ENCODE data around the gene LUC7L3.

Gene LUC7L3

DNA sequence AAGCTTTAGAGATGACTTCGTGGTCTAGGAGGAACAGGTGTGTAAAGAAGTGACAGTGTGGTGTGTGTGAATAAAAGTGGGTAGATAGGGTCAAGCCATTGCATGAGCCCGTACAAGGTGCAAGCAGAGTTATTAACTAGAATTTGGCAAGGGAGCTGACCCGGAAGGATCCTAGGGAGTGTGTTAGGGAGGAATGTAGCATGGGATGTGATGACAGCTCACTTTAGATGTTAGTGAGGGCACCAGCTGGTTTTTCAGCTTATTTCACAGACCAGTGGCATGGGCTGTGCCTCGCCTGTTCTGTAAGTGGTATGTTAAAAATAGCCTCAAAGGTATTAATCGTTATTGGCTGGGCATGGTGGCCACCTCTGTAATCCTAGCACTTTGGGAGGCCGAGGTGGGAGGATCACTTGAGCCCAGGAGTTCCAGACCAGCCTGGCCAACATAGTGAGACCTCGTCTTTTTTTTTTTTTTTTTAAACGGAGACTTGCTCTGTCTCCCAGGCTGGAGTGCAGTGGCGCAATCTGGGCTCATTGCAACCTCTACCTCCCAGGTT, 39.7 kb downstream of the LUC7L3 start:
- no peaks in the 10 kb centered on the region for H3K9me3 ChIP-seq (replicated peaks in 1 of 11)

GRCh38 chr17:50762177-50762576, 42.8 kb downstream of the LUC7L3 start:
- H3K36me3 ChIP-seq: no peaks in the 10 kb centered on the region
- peak overlapping the region in 3 of 11 experiments; percentile 78 to 90 (median 89); a peak in 4 of 22 replicates for H3K4me2 ChIP-seq
- no peaks in the 10 kb centered on the region for H3K27me3 ChIP-seq
- H3K4me1 ChIP-seq: peaks cover 31 to 47% (median 39%) of the 10 kb centered on the region in 10 experiments
- H4K20me1 ChIP-seq: no peaks in the 10 kb centered on the region; a peak in 1 of 22 replicates
- H3K9ac ChIP-seq: peak overlapping the region in 1 of 11 experiments; percentile 68; a peak in 1 of 22 replicates
- no peaks in the 10 kb centered on the region for H3K9me3 ChIP-seq (replicated peaks in 1 of 11)
- no peak for TF ChIP-seq Cebpa-rat (IDR thresholded peaks at IDR 0.05)
- no peak overlapping the region for H3K4me3 ChIP-seq
- H3K27ac ChIP-seq: no peak overlapping the region

More for the DNA sequence above, 39.7 kb downstream of the LUC7L3 start:
- Histone ChIP-seq H3K27me3 (no peaks in the 10 kb centered on the region), H3K4me1 (peaks cover 10 to 23% (median 16%) of the 10 kb centered on the region in 10 experiments), H3K4me2 (no peak overlapping the region), H4K20me1 (peaks cover 0 to 17% (median 0%) of the 10 kb centered on the region in 11 experiments; a peak in 6 of 22 replicates), H3K36me3 (peaks cover 22 to 31% (median 26%) of the 10 kb centered on the region in 11 experiments; a peak in 21 of 22 replicates), H3K4me3 (no peak overlapping the region), H3K27ac (no peak overlapping the region), H3K9ac (no peak overlapping the region)
- no peak for TF ChIP-seq Cebpa-rat (IDR thresholded peaks at IDR 0.05)

- Histone ChIP-seq H3K4me3 (no peak overlapping the region), H3K4me2 (peak overlapping the region; percentile 61 to 90 (median 75)), H3K9ac (no peak overlapping the region), H3K27me3 (no peaks in the 10 kb centered on the region), H3K36me3 (no peaks in the 10 kb centered on the region), H3K9me3 (replicated peaks in 1 of 11) (no peaks in the 10 kb centered on the region), H4K20me1 (no peaks in the 10 kb centered on the region; a peak in 1 of 22 replicates), H3K27ac (peak overlapping the region in 2 of 11 experiments; percentile 76 to 80; a peak in 3 of 22 replicates), H3K4me1 (peaks cover 31 to 47% (median 39%) of the 10 kb centered on the region in 10 experiments)
- TF ChIP-seq Cebpa-rat (IDR thresholded peaks at IDR 0.05): no peak
Measured at GRCh38 chr17:50763716-50764475, 44.5 kb downstream of the LUC7L3 start.

GRCh38 chr17:50764734-50765149, 45.3 kb downstream of the LUC7L3 start:
- Histone ChIP-seq H3K27ac (peak overlapping the region in 3 of 11 experiments; percentile 66 to 79 (median 76); a peak in 2 of 22 replicates), H3K9ac (peak overlapping the region in 1 of 11 experiments; percentile 64; a peak in 1 of 22 replicates), H3K4me3 (no peak overlapping the region), H3K4me1 (peaks cover 31 to 47% (median 39%) of the 10 kb centered on the region in 10 experiments), H3K9me3 (replicated peaks in 1 of 11) (no peaks in the 10 kb centered on the region), H3K36me3 (no peaks in the 10 kb centered on the region), H3K27me3 (no peaks in the 10 kb centered on the region), H3K4me2 (peak overlapping the region; percentile 61 to 90 (median 75); a peak in 20 of 22 replicates), H4K20me1 (no peaks in the 10 kb centered on the region)
- TF ChIP-seq Cebpa-rat (IDR thresholded peaks at IDR 0.05): no peak

DNA sequence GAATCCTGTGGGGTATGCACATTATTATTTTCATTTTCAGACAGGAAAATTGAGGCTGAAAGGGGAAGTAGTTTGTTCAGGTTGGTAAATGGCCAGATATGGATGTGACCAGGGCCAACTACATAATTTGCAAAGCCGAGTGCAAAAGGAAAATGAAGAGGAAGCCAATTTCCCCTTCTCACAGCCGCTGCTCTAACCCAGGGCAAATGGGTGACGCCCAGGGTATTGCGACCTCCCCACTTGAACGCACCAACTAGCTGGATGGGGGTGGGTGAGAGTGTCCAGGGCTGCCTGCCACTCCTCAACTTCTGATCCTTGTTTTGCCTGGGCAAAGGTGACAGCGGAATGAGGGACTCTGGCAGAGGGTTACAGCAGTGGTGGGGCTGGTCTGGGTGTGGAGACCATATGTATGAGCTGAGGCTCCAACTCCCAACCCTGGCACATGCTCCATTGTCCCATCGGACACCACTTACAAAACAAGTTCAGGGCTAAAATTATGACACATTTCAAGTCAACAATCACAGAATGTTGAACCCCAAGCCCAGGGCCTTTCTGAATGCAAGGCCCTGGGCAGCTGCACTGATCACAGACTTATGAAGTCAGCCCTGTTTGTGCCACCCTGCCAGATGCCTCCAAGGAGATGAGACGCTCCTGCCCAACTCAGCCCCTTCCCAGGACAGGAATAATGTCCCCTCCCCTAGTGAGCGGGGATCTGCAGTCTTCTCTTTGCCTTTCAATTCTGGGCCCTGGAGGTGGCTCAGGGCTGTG, 46.2 kb downstream of the LUC7L3 start:
- peak overlapping the region; percentile 61 to 90 (median 75) for H3K4me2 ChIP-seq
- peak overlapping the region in 10 of 11 experiments; percentile 15 to 79 (median 50); a peak in 16 of 22 replicates for H3K27ac ChIP-seq
- peak overlapping the region in 1 of 10 experiments; percentile 7; a peak in 1 of 20 replicates for H3K4me3 ChIP-seq
- H4K20me1 ChIP-seq: no peaks in the 10 kb centered on the region
- TF ChIP-seq Cebpa-rat (IDR thresholded peaks at IDR 0.05): no peak
- H3K27me3 ChIP-seq: no peaks in the 10 kb centered on the region
- no peaks in the 10 kb centered on the region for H3K9me3 ChIP-seq (replicated peaks in 1 of 11)
- H3K9ac ChIP-seq: peak overlapping the region in 10 of 11 experiments; percentile 8 to 64 (median 38); a peak in 12 of 22 replicates
- no peaks in the 10 kb centered on the region for H3K36me3 ChIP-seq
- H3K4me1 ChIP-seq: peaks cover 31 to 47% (median 39%) of the 10 kb centered on the region in 10 experiments

GRCh38 chr17:50766222-50767023, 47.0 kb downstream of the LUC7L3 start:
- no peaks in the 10 kb centered on the region for H4K20me1 ChIP-seq
- H3K27ac ChIP-seq: peak overlapping the region in 8 of 11 experiments; percentile 36 to 79 (median 62); a peak in 9 of 22 replicates
- H3K9me3 ChIP-seq (replicated peaks in 1 of 11): no peaks in the 10 kb centered on the region
- H3K27me3 ChIP-seq: no peaks in the 10 kb centered on the region
- H3K36me3 ChIP-seq: no peaks in the 10 kb centered on the region
- no peak for TF ChIP-seq Cebpa-rat (IDR thresholded peaks at IDR 0.05)
- no peak overlapping the region for H3K4me3 ChIP-seq
- peak overlapping the region in 6 of 11 experiments; percentile 26 to 64 (median 45); a peak in 5 of 22 replicates for H3K9ac ChIP-seq
- peaks cover 31 to 47% (median 39%) of the 10 kb centered on the region in 10 experiments for H3K4me1 ChIP-seq
- peak overlapping the region; percentile 61 to 90 (median 75) for H3K4me2 ChIP-seq

- no peak for TF ChIP-seq Cebpa-rat (IDR thresholded peaks at IDR 0.05)
- no peak overlapping the region for H3K27ac ChIP-seq
Measured at GRCh38 chr17:50767030-50767429, 47.6 kb downstream of the LUC7L3 start.

DNA sequence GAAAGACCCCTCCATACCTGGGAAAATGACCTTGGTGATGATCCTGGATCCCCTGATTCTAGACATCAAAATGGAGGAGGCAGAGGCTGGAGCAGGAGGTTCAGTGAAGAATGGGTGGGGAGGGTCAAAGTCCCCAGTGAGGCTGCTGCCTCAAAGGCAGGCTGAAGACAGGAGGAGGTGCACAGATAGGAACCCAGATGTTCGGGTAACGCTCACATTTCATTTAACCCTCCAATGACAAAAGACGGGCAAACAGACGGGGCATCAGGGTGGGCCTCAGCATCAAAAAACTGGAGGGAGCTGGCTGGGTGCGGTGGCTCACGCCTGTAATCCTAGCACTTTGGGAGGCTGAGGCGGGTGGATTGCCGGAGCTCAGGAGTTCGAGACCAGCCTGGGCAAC, 48.0 kb downstream of the LUC7L3 start, which contains the start of gene ANKRD40CL:
Gene ANKRD40CL, minus strand, starts transcription at position 73 of the 400 bp plus-strand sequence. CDS start 605 bp downstream, outside the sequence.
- peak within 1 kb of the TSS in 1 of 11 experiments; percentile 79; a peak in 2 of 22 replicates for H3K27ac ChIP-seq
- H4K20me1 ChIP-seq: no peaks in the 10 kb centered on the region
- no peak within 1 kb of the TSS for H3K4me3 ChIP-seq
- H3K9ac ChIP-seq: 0 out of 22 replicates have a peak within 1 kb of the TSS, but pooled peaks of 1 of the 11 experiments have one; percentile 64
- H3K36me3 ChIP-seq: no peaks in the 10 kb centered on the region
- no peaks in the 10 kb centered on the region for H3K27me3 ChIP-seq
- H3K4me2 ChIP-seq: peak within 1 kb of the TSS in 2 of 11 experiments; percentile 68 to 90; a peak in 3 of 22 replicates
- H3K4me1 ChIP-seq: peaks cover 36 to 43% (median 39%) of the 10 kb centered on the region in 10 experiments
- H3K9me3 ChIP-seq (replicated peaks in 1 of 11): no peaks in the 10 kb centered on the region
- TF ChIP-seq Cebpa-rat (IDR thresholded peaks at IDR 0.05): no peak

More at GRCh38 chr17:50767030-50767429, 47.6 kb downstream of the LUC7L3 start:
- Histone ChIP-seq H3K9me3 (replicated peaks in 1 of 11) (no peaks in the 10 kb centered on the region), H3K27me3 (no peaks in the 10 kb centered on the region), H3K9ac (no peak overlapping the region), H3K4me2 (no peak overlapping the region), H4K20me1 (no peaks in the 10 kb centered on the region), H3K4me3 (no peak overlapping the region), H3K4me1 (peaks cover 31 to 45% (median 39%) of the 10 kb centered on the region in 10 experiments), H3K36me3 (no peaks in the 10 kb centered on the region)

Data from BLaER1 treated with 17β-estradiol and CSF1 and Interleukin-3, amounts not matched to agents 10 nM and 100 nM (cell line).